A549 (cell line): Measurements from ENCODE around the gene HMGXB3.

Source experiments
- HOXA7 ChIP-seq: fragments of 250-450 bp; sonication (Bioruptor Pico); IDR thresholded peaks from 2 replicates; pipeline ENCODE4 v1.5.0; 2020; ENCODE audit warnings: mild to moderate bottlenecking, moderate library complexity
- JUNB ChIP-seq: fragments of >200 bp; sonication (Bioruptor Twin); formaldehyde crosslinking; IDR thresholded peaks from 2 replicates; pipeline ENCODE4 v1.6.1; 2016
- POLR2A ChIP-seq: IDR thresholded peaks from 2 replicates; pipeline ENCODE4 v1.6.1; 2012; ENCODE audit warnings: mild to moderate bottlenecking, low read length
- POLR2AphosphoS2 ChIP-seq: conservative IDR thresholded peaks from 2 replicates; pipeline ENCODE4 v1.6.1; 2012; ENCODE audit warnings: low read length, improper control_type of control experiment, inconsistent platforms
- TF ChIP-seq, protein P1 (sequence below): fragments of >200 bp; sonication (Bioruptor Twin); formaldehyde crosslinking; IDR thresholded peaks from 3 replicates; pipeline ENCODE4 v1.5.1; 2016

DNA sequence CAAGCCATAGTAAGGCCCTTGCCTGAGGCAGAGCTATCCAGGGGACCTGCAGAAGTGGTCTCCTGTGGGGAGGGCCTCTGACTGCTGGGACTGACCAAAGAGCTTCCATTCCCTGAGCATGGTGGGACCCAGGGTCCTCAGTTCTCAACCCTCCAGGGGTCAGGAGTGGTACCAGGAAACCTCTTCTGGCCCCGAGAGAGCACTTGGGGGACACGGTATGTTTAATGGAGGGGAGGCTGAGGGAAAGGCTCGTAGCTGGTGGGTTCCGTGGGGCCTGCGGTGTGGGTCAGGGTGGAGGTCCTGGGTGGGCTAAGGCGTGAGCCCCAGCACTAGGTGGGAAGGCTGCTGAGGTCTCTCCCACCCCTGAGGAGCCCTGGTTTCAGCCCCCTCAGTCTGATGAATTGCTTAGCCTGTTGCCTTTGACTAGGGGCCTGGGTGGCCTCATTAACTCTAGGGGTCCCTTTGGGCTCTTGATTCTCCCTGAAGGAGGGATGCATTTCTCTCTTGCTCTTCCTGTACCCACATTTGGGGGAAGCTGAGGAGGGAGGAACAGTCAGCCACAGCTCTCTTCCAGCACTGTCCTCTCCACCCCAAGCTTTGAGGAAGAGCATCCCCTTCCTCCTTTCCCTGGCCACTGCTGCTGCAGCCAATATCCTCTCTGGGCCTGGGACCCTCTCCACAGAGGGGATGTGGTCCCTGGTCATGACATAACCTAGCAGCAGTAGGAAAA lies 51.9 kb downstream of the HMGXB3 start:
- TF ChIP-seq POLR2AphosphoS2 (no peak), HOXA7 (CRISPR knock-in tag) (no peak), JUNB (no peak), POLR2A (no peak)
- TF ChIP-seq, protein P1, sequence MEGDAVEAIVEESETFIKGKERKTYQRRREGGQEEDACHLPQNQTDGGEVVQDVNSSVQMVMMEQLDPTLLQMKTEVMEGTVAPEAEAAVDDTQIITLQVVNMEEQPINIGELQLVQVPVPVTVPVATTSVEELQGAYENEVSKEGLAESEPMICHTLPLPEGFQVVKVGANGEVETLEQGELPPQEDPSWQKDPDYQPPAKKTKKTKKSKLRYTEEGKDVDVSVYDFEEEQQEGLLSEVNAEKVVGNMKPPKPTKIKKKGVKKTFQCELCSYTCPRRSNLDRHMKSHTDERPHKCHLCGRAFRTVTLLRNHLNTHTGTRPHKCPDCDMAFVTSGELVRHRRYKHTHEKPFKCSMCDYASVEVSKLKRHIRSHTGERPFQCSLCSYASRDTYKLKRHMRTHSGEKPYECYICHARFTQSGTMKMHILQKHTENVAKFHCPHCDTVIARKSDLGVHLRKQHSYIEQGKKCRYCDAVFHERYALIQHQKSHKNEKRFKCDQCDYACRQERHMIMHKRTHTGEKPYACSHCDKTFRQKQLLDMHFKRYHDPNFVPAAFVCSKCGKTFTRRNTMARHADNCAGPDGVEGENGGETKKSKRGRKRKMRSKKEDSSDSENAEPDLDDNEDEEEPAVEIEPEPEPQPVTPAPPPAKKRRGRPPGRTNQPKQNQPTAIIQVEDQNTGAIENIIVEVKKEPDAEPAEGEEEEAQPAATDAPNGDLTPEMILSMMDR = no peak
